ENCODE data around the gene MACROD2. TPM values are rescaled to one million over a fixed set of nuclear protein-coding genes. Genes with fewer than 3 reads are reported as not detected.

The MACROD2 gene
- total and polyA plus RNA-seq, 9 donors, result 3.7 to 25.5 (median 7.8) TPM

DNA sequence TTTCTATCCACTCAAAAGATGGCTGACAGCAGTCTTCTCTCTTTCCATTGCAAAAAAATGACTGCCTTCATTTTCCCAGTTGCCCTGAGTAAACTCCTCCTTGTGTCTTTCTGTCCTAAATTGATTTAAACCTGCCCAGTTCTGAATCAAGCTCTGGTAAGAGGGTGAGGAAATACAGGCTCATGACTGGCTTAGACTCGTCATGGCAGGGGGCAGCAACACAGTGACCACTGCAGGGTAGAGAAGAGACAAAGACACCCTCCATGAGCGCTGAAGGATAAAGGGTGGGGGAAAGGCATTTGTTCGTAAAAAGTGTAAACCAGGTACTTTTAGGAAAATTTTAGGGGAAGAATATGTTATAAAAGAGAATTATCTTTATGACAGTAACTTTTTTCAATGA lies 1080.3 kb downstream of the MACROD2 start:
- Histone ChIP-seq H3K36me3 (no peaks in the 10 kb centered on the region), H3K9me3 (no peaks in the 10 kb centered on the region), H3K4me1 (ENCODE audit: insufficient read depth) (no peaks in the 10 kb centered on the region), H3K27me3 (no peaks in the 10 kb centered on the region), H3K4me3 (no peak overlapping the region), H3K27ac (no peak overlapping the region)
- intact Hi-C loops (cut with DNase I), result no loop called here
- 96 to 97% (median 96%) methylated on average over 3 of the region's 3 CpGs for WGBS, 3 donors
- TF ChIP-seq POLR2A (IDR thresholded peaks at IDR 0.05) (no peak), CTCF (IDR thresholded peaks at IDR 0.05) (no peak), EP300 (IDR thresholded peaks at IDR 0.05) (no peak)
- DNase-seq, result no peak

GRCh38 chr20:15076785-15077184 lies 1081.5 kb downstream of the MACROD2 start:
- TF ChIP-seq EP300 (IDR thresholded peaks at IDR 0.05) (no peak), CTCF (IDR thresholded peaks at IDR 0.05) (no peak), POLR2A (IDR thresholded peaks at IDR 0.05) (no peak)
- no peaks in the 10 kb centered on the region for H3K27me3 ChIP-seq
- DNase-seq, result no peak
- intact Hi-C loops (cut with DNase I), result no loop called here
- H3K36me3 ChIP-seq, result no peaks in the 10 kb centered on the region
- H3K27ac ChIP-seq, result no peak overlapping the region
- H3K4me3 ChIP-seq, result no peak overlapping the region
- 90 to 94% (median 92%) methylated on average over 1 of the region's 1 CpG for WGBS, 3 donors
- H3K4me1 ChIP-seq (ENCODE audit: insufficient read depth), result no peaks in the 10 kb centered on the region
- H3K9me3 ChIP-seq, result no peaks in the 10 kb centered on the region

DNA sequence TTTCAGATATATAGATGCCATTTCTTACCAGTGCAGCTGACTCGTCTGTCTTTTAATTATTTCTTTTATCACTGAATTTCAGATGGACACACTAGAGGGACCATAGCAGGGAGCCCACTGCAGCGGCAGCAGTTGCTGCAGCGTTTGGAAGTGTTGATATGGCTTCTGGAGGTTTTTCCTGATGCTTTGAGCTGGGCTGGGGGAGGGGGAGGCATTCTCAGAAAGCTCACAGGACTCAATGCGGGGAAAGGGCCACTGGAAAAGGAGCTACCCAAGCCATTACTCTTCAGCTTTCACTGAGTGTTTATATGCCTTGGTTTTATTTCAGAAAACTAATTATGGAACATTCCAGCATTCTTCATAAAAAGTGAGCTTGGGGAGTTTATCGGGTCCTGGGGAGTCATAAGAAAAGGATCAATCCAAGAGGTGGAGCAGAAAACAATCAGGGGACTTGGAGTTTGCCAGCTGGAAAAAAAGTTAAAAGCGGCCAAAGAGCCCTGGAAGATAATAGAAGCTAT lies 1082.5 kb downstream of the MACROD2 start:
- 90 to 93% (median 93%) methylated on average over 6 of the region's 6 CpGs for WGBS, 3 donors
- Histone ChIP-seq H3K4me3 (no peak overlapping the region), H3K36me3 (no peaks in the 10 kb centered on the region), H3K27me3 (no peaks in the 10 kb centered on the region), H3K27ac (no peak overlapping the region), H3K4me1 (ENCODE audit: insufficient read depth) (no peaks in the 10 kb centered on the region), H3K9me3 (no peaks in the 10 kb centered on the region)
- DNase-seq, result no peak
- intact Hi-C loops (cut with DNase I), result no loop called here
- TF ChIP-seq POLR2A (IDR thresholded peaks at IDR 0.05) (no peak), EP300 (IDR thresholded peaks at IDR 0.05) (no peak), CTCF (IDR thresholded peaks at IDR 0.05) (no peak)

DNA sequence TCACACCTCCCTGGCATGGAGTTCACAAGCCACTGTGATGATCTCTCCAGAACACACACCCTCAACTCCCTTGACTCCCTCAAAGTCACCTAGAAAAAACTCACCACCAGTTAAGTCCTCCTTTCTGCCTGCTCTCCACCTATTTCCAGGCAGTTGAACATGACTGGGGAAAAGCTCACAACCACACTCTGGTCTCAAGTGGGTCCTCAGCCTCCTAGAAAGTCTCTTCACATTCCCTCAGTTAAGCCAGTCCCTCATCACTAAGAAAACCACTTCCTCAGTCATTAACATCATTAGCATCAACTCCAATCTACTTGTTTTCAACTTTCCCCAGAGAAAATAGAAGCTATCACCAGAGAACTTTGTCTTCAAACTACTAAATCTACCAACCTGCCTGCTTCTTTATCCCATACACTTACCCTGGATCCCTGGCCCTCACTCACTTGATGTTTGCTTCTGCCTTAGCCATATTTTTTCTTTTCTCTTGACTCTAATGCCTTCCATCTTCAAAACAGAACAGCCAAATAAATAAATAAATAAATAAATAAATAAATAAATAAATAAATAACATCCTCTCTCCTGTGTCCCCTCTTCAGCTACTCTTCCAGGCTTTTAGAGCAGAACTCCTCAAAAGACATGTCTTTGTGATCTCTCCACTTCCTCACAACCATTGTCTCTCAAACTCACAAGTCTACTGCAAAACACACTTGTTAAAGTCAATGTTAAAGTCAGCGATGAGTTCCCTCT lies 1084.5 kb downstream of the MACROD2 start:
- WGBS, 3 donors, result 95 to 99% (median 98%) methylated on average over 1 of the region's 1 CpG
- Histone ChIP-seq H3K36me3 (no peaks in the 10 kb centered on the region), H3K4me1 (ENCODE audit: insufficient read depth) (no peaks in the 10 kb centered on the region), H3K27me3 (no peaks in the 10 kb centered on the region), H3K27ac (no peak overlapping the region), H3K4me3 (no peak overlapping the region), H3K9me3 (no peaks in the 10 kb centered on the region)
- DNase-seq, result no peak
- TF ChIP-seq POLR2A (IDR thresholded peaks at IDR 0.05), result no peak
- no peak for TF ChIP-seq EP300 (IDR thresholded peaks at IDR 0.05)
- TF ChIP-seq CTCF (IDR thresholded peaks at IDR 0.05), result no peak
- intact Hi-C loops (cut with DNase I), result no loop called here

Measured in ovary (tissue), 9 donors.